Skeletal muscle tissue (tissue), 4 donors: ENCODE results near the gene C11orf58. TPM values are rescaled to one million over a fixed set of nuclear protein-coding genes. Genes with fewer than 3 reads are reported as not detected.

Experiments used
- H3K27ac ChIP-seq: one replicate; pipeline ENCODE4 v1.7.0; 2013; ENCODE audit warnings: mild to moderate bottlenecking, low read depth, low read length, inconsistent platforms
- H3K27me3 ChIP-seq, 3 donors: one replicate each; pipeline ENCODE4 v1.7.0; 2013; ENCODE audit warnings: low read length in 3 of 3; ENCODE audit not compliant: control insufficient read depth in 3 of 3, insufficient read depth in 3 of 3
- H3K36me3 ChIP-seq, 3 donors: one replicate each; pipeline ENCODE4 v1.7.0; 2013; ENCODE audit warnings: low read length in 3 of 3; ENCODE audit not compliant: control insufficient read depth in 3 of 3, insufficient read depth in 3 of 3
- H3K4me1 ChIP-seq, 3 donors: one replicate each; pipeline ENCODE4 v1.7.0; 2013; ENCODE audit warnings: low read length in 3 of 3, mild to moderate bottlenecking in 3 of 3; ENCODE audit not compliant: control insufficient read depth in 3 of 3, insufficient read depth in 3 of 3
- H3K4me3 ChIP-seq, 3 donors: one replicate each; pipeline ENCODE4 v1.7.0; 2013; ENCODE audit warnings: low read length in 3 of 3
- H3K9ac ChIP-seq, 3 donors: one replicate each; pipeline ENCODE4 v1.7.0; 2013; ENCODE audit warnings: low read length in 3 of 3, mild to moderate bottlenecking in 3 of 3, moderate library complexity in 2 of 3, low read depth in 1 of 3
- H3K9me3 ChIP-seq, 3 donors: one replicate each; pipeline ENCODE4 v1.7.0; 2013; ENCODE audit warnings: low read length in 3 of 3; ENCODE audit not compliant: control insufficient read depth in 3 of 3
- total RNA-seq: library from RNA; depleted of rRNA; stranded (reverse); fragments of >200 nt; gene quantifications from one replicate; pipeline ENCODE4 v1.2.3, GENCODE V29; 2014
- donor health status: Osteomylitis.

The C11orf58 gene
- total RNA-seq, 1 donor from 2014 or later, result 150 TPM

GRCh38 chr11:16743478-16743877, 5.0 kb downstream of the C11orf58 start:
- Histone ChIP-seq H3K36me3 (peaks cover 0 to 27% (median 15%) of the 10 kb centered on the region in 3 donors), H3K27ac (no peak overlapping the region), H3K27me3 (no peaks in the 10 kb centered on the region), H3K9me3 (no peaks in the 10 kb centered on the region), H3K9ac (no peak overlapping the region), H3K4me1 (peaks cover 26 to 35% (median 26%) of the 10 kb centered on the region in 3 donors), H3K4me3 (no peak overlapping the region)

GRCh38 chr11:16744128-16744725, 5.8 kb downstream of the C11orf58 start:
- Histone ChIP-seq H3K9ac (no peak overlapping the region), H3K27ac (no peak overlapping the region), H3K4me3 (no peak overlapping the region), H3K4me1 (peaks cover 21 to 35% (median 26%) of the 10 kb centered on the region in 3 donors), H3K36me3 (peaks cover 0 to 33% (median 20%) of the 10 kb centered on the region in 3 donors), H3K9me3 (no peaks in the 10 kb centered on the region), H3K27me3 (no peaks in the 10 kb centered on the region)

- Histone ChIP-seq H3K27ac (peak overlapping the region; percentile 51), H3K4me3 (no peak overlapping the region)
These were observed 7.6 kb downstream of the C11orf58 start for GRCh38 chr11:16745950-16746605.

GRCh38 chr11:16749092-16749491, 10.6 kb downstream of the C11orf58 start:
- H3K4me1 ChIP-seq, result peaks cover 6 to 9% (median 8%) of the 10 kb centered on the region in 3 donors
- H3K36me3 ChIP-seq, result peaks cover 30 to 67% (median 65%) of the 10 kb centered on the region in 3 donors
- H3K4me3 ChIP-seq, result no peak overlapping the region
- no peaks in the 10 kb centered on the region for H3K9me3 ChIP-seq
- no peak overlapping the region for H3K27ac ChIP-seq
- H3K27me3 ChIP-seq, result no peaks in the 10 kb centered on the region
- H3K9ac ChIP-seq, result no peak overlapping the region

More at GRCh38 chr11:16745950-16746605, 7.6 kb downstream of the C11orf58 start:
- no peak overlapping the region for H3K9ac ChIP-seq
- no peaks in the 10 kb centered on the region for H3K27me3 ChIP-seq
- H3K36me3 ChIP-seq, result peaks cover 14 to 49% (median 38%) of the 10 kb centered on the region in 3 donors
- H3K9me3 ChIP-seq, result no peaks in the 10 kb centered on the region
- H3K4me1 ChIP-seq, result peaks cover 14 to 25% (median 14%) of the 10 kb centered on the region in 3 donors

GRCh38 chr11:16749666-16750065, 11.2 kb downstream of the C11orf58 start:
- Histone ChIP-seq H3K27ac (no peak overlapping the region), H3K36me3 (peaks cover 32 to 71% (median 67%) of the 10 kb centered on the region in 3 donors), H3K9me3 (no peaks in the 10 kb centered on the region), H3K9ac (no peak overlapping the region), H3K27me3 (no peaks in the 10 kb centered on the region), H3K4me3 (no peak overlapping the region), H3K4me1 (peaks cover 4 to 9% (median 8%) of the 10 kb centered on the region in 3 donors)

GRCh38 chr11:16750417-16750816, 12.0 kb downstream of the C11orf58 start:
- Histone ChIP-seq H3K4me3 (no peak overlapping the region), H3K9ac (no peak overlapping the region), H3K27ac (no peak overlapping the region), H3K9me3 (no peaks in the 10 kb centered on the region), H3K4me1 (peaks cover 4 to 9% (median 8%) of the 10 kb centered on the region in 3 donors), H3K36me3 (peaks cover 33 to 76% (median 67%) of the 10 kb centered on the region in 3 donors), H3K27me3 (no peaks in the 10 kb centered on the region)

GRCh38 chr11:16758382-16759024, 20.1 kb downstream of the C11orf58 start:
- Histone ChIP-seq H3K36me3 (peaks cover 11 to 25% (median 23%) of the 10 kb centered on the region in 3 donors), H3K9ac (no peak overlapping the region), H3K4me3 (no peak overlapping the region), H3K9me3 (no peaks in the 10 kb centered on the region), H3K27me3 (no peaks in the 10 kb centered on the region), H3K27ac (no peak overlapping the region), H3K4me1 (no peaks in the 10 kb centered on the region)

- no peaks in the 10 kb centered on the region for H3K27me3 ChIP-seq
- H3K4me3 ChIP-seq, result no peak overlapping the region
- H3K27ac ChIP-seq, result no peak overlapping the region
- peaks cover 4 to 15% (median 12%) of the 10 kb centered on the region in 3 donors for H3K36me3 ChIP-seq
- no peaks in the 10 kb centered on the region for H3K4me1 ChIP-seq
- H3K9ac ChIP-seq, result no peak overlapping the region
- H3K9me3 ChIP-seq, result no peaks in the 10 kb centered on the region
These were observed 21.5 kb downstream of the C11orf58 start for GRCh38 chr11:16759857-16760508.

- Histone ChIP-seq H3K4me1 (no peaks in the 10 kb centered on the region), H3K9me3 (no peaks in the 10 kb centered on the region), H3K9ac (no peak overlapping the region), H3K27ac (no peak overlapping the region), H3K36me3 (peaks cover 0 to under 1% (median 0%) of the 10 kb centered on the region in 3 donors), H3K4me3 (no peak overlapping the region), H3K27me3 (peaks cover 0 to 4% (median 4%) of the 10 kb centered on the region in 3 donors)
These were observed 25.3 kb downstream of the C11orf58 start for GRCh38 chr11:16763746-16764145.
